Skin of body (tissue), 2 donors: Measurements from ENCODE around the gene CIAO2B. TPM values are rescaled to one million over a fixed set of nuclear protein-coding genes. Genes with fewer than 3 reads are reported as not detected.

ENCODE experiments used
- DNase-seq: peaks from one replicate; lab custom pipeline; 2025; lab: John Stamatoyannopoulos, UW
- total RNA-seq: library from RNA; depleted of rRNA; stranded (reverse); fragments of >200 nt; gene quantifications from one replicate; pipeline ENCODE4 v1.2.3, GENCODE V29; 2014

The CIAO2B gene
- total RNA-seq, 1 donor from 2014 or later, result 39.0 TPM

- no peak for DNase-seq
These were observed 45.3 kb downstream of the CIAO2B start for GRCh38 chr16:66888647-66889615.

GRCh38 chr16:66886914-66887313 lies 47.3 kb downstream of the CIAO2B start:
- no peak for DNase-seq

GRCh38 chr16:66886321-66886720 lies 47.9 kb downstream of the CIAO2B start:
- DNase-seq, result no peak

- no peak for DNase-seq
These were observed 48.7 kb downstream of the CIAO2B start for GRCh38 chr16:66885491-66885890.

GRCh38 chr16:66882702-66883101 lies 51.5 kb downstream of the CIAO2B start:
- DNase-seq, result no peak

Other genes with a start within 250 kb of the CIAO2B start
- 18.7 TPM for gene CMTM4, start 237.7 kb downstream of the CIAO2B start, total RNA-seq
- 113 TPM for gene DYNC1LI2, start 182.8 kb downstream of the CIAO2B start, total RNA-seq
- gene TERB1, start 132.8 kb downstream of the CIAO2B start, total RNA-seq, result 0.10 TPM
- gene NAE1, start 103.4 kb downstream of the CIAO2B start, total RNA-seq, result 52.4 TPM
- gene CA7, start 90.0 kb downstream of the CIAO2B start, total RNA-seq, result not detected
- gene PDP2, start 53.9 kb downstream of the CIAO2B start, total RNA-seq, result 7.4 TPM
- not detected for gene CDH16, start 15.5 kb downstream of the CIAO2B start, total RNA-seq
- 2.8 TPM for gene RRAD, start 8.9 kb downstream of the CIAO2B start, total RNA-seq
- 18.7 TPM for gene CES2, start 1.1 kb upstream of the CIAO2B start, total RNA-seq
- not detected for gene CES3, start 26.9 kb upstream of the CIAO2B start, total RNA-seq
- 7.9 TPM for gene CES4A, start 54.2 kb upstream of the CIAO2B start, total RNA-seq
- gene CBFB, start 94.7 kb upstream of the CIAO2B start, total RNA-seq, result 51.0 TPM
- gene PHAF1, start 175.5 kb upstream of the CIAO2B start, total RNA-seq, result 21.2 TPM
- gene B3GNT9, start 216.6 kb upstream of the CIAO2B start, total RNA-seq, result 14.8 TPM
- 5.8 TPM for gene TRADD, start 225.5 kb upstream of the CIAO2B start, total RNA-seq
- gene FBXL8, start 225.6 kb upstream of the CIAO2B start, total RNA-seq, result 4.5 TPM
- 14.3 TPM for gene HSF4, start 230.3 kb upstream of the CIAO2B start, total RNA-seq
- 14.3 TPM for gene NOL3, start 236.1 kb upstream of the CIAO2B start, total RNA-seq
- gene MATCAP1, start 249.6 kb upstream of the CIAO2B start, total RNA-seq, result 13.9 TPM